IMR-90 (cell line): ENCODE data around the gene ANKRD11. TPM values are rescaled to one million over a fixed set of nuclear protein-coding genes. Genes with fewer than 3 reads are reported as not detected.

Source experiments
- ATAC-seq: fragments of 200-7000 bp; cut with Tn5 transposase; 2 replicates; pipeline ENCODE4 v1.9.1; 2020; ENCODE audit warnings: low read depth, mild to moderate bottlenecking, moderate library complexity
- BruUV-seq: library from RNA; stranded (reverse); fragments of 400-500 nt; replicated peaks from 2 replicates; lab custom pipeline; 2021; lab: Mats Ljungman, UMichigan
- CTCF ChIA-PET: fragments of 300-600 bp; formaldehyde crosslinking; extraction: SDS; loops from one replicate; lab custom pipeline; 2021; ENCODE audit warnings: antibody characterized with exemption; lab: Yijun Ruan, JAX
- POLR2A ChIA-PET: fragments of 300-600 bp; sonication (Branson Sonifier 250); formaldehyde crosslinking; loops from one replicate; lab custom pipeline; 2022; ENCODE audit warnings: antibody characterized with exemption; ENCODE audit not compliant: unreplicated experiment; lab: Charles Lee
- DNase-seq: peaks from one replicate; pipeline ENCODE4 v3.0.0; 2013
- H2AFZ ChIP-seq: replicated peaks from 2 replicates; pipeline ENCODE3; 2013; ENCODE audit warnings: low read length, mild to moderate bottlenecking; ENCODE audit not compliant: poor library complexity
- H2AK5ac ChIP-seq: 2 replicates; pipeline ENCODE4 v1.6.1; 2013; ENCODE audit warnings: low read depth, low read length, inconsistent platforms
- H2AK9ac ChIP-seq: replicated peaks from 2 replicates; pipeline ENCODE3; 2013; ENCODE audit warnings: mild to moderate bottlenecking, low read depth, low read length, moderate library complexity; ENCODE audit not compliant: poor library complexity
- H2BK120ac ChIP-seq: 2 replicates; pipeline ENCODE4 v1.6.1; 2013; ENCODE audit warnings: low read depth, low read length, inconsistent platforms
- H2BK15ac ChIP-seq: 3 replicates; pipeline ENCODE4 v1.6.1; 2013; ENCODE audit warnings: low read depth, low read length, inconsistent platforms
- H2BK20ac ChIP-seq: 2 replicates; pipeline ENCODE4 v1.6.1; 2013; ENCODE audit warnings: low read depth, mild to moderate bottlenecking, inconsistent platforms, low read length, moderate library complexity
- H2BK5ac ChIP-seq: 2 replicates; pipeline ENCODE4 v1.6.1; 2013; ENCODE audit warnings: mild to moderate bottlenecking, low read depth, low read length, inconsistent platforms; ENCODE audit not compliant: poor library complexity, severe bottlenecking
- H3K14ac ChIP-seq: replicated peaks from 2 replicates; pipeline ENCODE4 v1.6.1; 2013; ENCODE audit warnings: low read depth, low read length, inconsistent platforms
- H3K18ac ChIP-seq: 2 replicates; pipeline ENCODE4 v1.6.1; 2013; ENCODE audit warnings: low read depth, low read length, control low read depth
- H3K23ac ChIP-seq: 2 replicates; pipeline ENCODE4 v1.6.1; 2013; ENCODE audit warnings: low read depth, low read length, inconsistent platforms
- H3K27ac ChIP-seq: 2 replicates; pipeline ENCODE4 v1.5.1; 2013; ENCODE audit warnings: mild to moderate bottlenecking, control low read depth, low read length; ENCODE audit not compliant: insufficient read depth
- H3K27me3 ChIP-seq: 2 replicates; pipeline ENCODE4 v1.6.1; 2013; ENCODE audit warnings: low read length; ENCODE audit not compliant: control insufficient read depth, insufficient read depth
- H3K36me3 ChIP-seq: 2 replicates; pipeline ENCODE4 v1.6.1; 2013; ENCODE audit warnings: low read length, mixed read lengths; ENCODE audit not compliant: control insufficient read depth, insufficient read depth
- H3K4ac ChIP-seq: 2 replicates; pipeline ENCODE4 v1.6.1; 2013; ENCODE audit warnings: low read depth, low read length, inconsistent platforms
- H3K4me1 ChIP-seq: 2 replicates; pipeline ENCODE4 v1.6.1; 2013; ENCODE audit warnings: low read length, mixed read lengths; ENCODE audit not compliant: control insufficient read depth, insufficient read depth
- H3K4me2 ChIP-seq: 2 replicates; pipeline ENCODE4 v1.6.1; 2013; ENCODE audit warnings: low read depth, mild to moderate bottlenecking, control low read depth, low read length, moderate library complexity
- H3K4me3 ChIP-seq: 2 replicates; pipeline ENCODE4 v1.5.1; 2013; ENCODE audit warnings: low read depth, mild to moderate bottlenecking, control low read depth, low read length, moderate library complexity; ENCODE audit not compliant: insufficient read depth
- H3K56ac ChIP-seq: 2 replicates; pipeline ENCODE4 v1.6.1; 2013; ENCODE audit warnings: low read length, inconsistent platforms; ENCODE audit not compliant: insufficient read depth; ENCODE audit errors: extremely low read depth
- H3K79me1 ChIP-seq, 2 experiments: 2 replicates each; pipeline ENCODE4 v1.6.1; 2013; ENCODE audit warnings: low read length in 2 of 2, inconsistent platforms in 1 of 2, low read depth in 1 of 2
- H3K9ac ChIP-seq: 2 replicates; pipeline ENCODE4 v1.6.1; 2013; ENCODE audit warnings: low read depth, low read length, control low read depth
- H3K9me1 ChIP-seq: 2 replicates; pipeline ENCODE4 v1.6.1; 2013; ENCODE audit warnings: low read length, inconsistent platforms; ENCODE audit not compliant: insufficient read depth
- H3K9me3 ChIP-seq: 2 replicates; pipeline ENCODE4 v1.6.1; 2013; ENCODE audit warnings: low read length; ENCODE audit not compliant: control insufficient read depth, insufficient read depth
- H4K20me1 ChIP-seq: 2 replicates; pipeline ENCODE4 v1.6.1; 2013; ENCODE audit warnings: low read length, inconsistent platforms; ENCODE audit not compliant: insufficient read depth
- H4K5ac ChIP-seq: 2 replicates; pipeline ENCODE4 v1.6.1; 2013; ENCODE audit warnings: mild to moderate bottlenecking, low read depth, low read length, control low read depth
- H4K8ac ChIP-seq, 2 experiments: 2 replicates each; pipeline ENCODE4 v1.6.1; 2013; ENCODE audit warnings: low read depth in 2 of 2, low read length in 2 of 2, control low read depth in 1 of 2, inconsistent platforms in 1 of 2
- H4K91ac ChIP-seq: 2 replicates; pipeline ENCODE4 v1.6.1; 2013; ENCODE audit warnings: low read depth, low read length, inconsistent platforms; ENCODE audit not compliant: insufficient read depth
- CHD1 ChIP-seq: IDR thresholded peaks from 2 replicates; pipeline ENCODE4 v1.6.1; 2012; ENCODE audit warnings: low read depth, low read length, improper control_type of control experiment
- MXI1 ChIP-seq: IDR thresholded peaks from 2 replicates; pipeline ENCODE4 v1.6.1; 2012; ENCODE audit warnings: low read depth, mild to moderate bottlenecking, low read length, moderate library complexity, borderline replicate concordance
- NFE2L2 ChIP-seq: fragments of 150-350 bp; IDR thresholded peaks from 2 replicates; pipeline ENCODE4 v1.6.1; 2016; ENCODE audit warnings: low read depth, mild to moderate bottlenecking, low read length
- RAD21 ChIP-seq: IDR thresholded peaks from 2 replicates; pipeline ENCODE4 v1.6.1; 2012; ENCODE audit warnings: low read length, improper control_type of control experiment
- SMC3 ChIP-seq: fragments of 150-350 bp; IDR thresholded peaks from 2 replicates; pipeline ENCODE4 v1.6.1; 2016; ENCODE audit warnings: low read depth, mild to moderate bottlenecking, antibody characterized with exemption, low read length, moderate library complexity
- USF2 ChIP-seq: fragments of 150-350 bp; IDR thresholded peaks from 2 replicates; pipeline ENCODE4 v1.6.1; 2017; ENCODE audit warnings: mild to moderate bottlenecking, antibody characterized with exemption, low read length, low read depth
- WGBS, 2 experiments: methylation state at CpG; one replicate each; pipeline versions ENCODE4 v1.1.5 to v1.1.7; 2013; ENCODE audit warnings: missing lambda C conversion rate in 2 of 2; ENCODE audit not compliant: insufficient read length in 1 of 2; ENCODE audit errors: extremely low coverage in 2 of 2; 5-methylcytosine and 5-hydroxymethylcytosine counted together
- dilution Hi-C: fragments of 300-500 bp; cut with HindIII; formaldehyde crosslinking; loops from one replicate; pipeline ENCODE4 v1.14.3; 2018; ENCODE audit warnings: low sequenced_read_pairs; ENCODE audit not compliant: unreplicated experiment
- in situ Hi-C: fragments of 300-500 bp; cut with MboI; formaldehyde crosslinking; loops from 3 replicates; pipeline ENCODE4 v1.14.3; 2019; ENCODE audit warnings: low sequenced_read_pairs, inconsistent platforms, mixed read lengths
- intact Hi-C: fragments of 100-400 bp; cut with micrococcal nuclease; formaldehyde crosslinking; loops from 2 replicates; pipeline ENCODE4 v1.10.0; 2022
- polyA plus RNA-seq, 3 experiments: library from polyadenylated mRNA; depleted of rRNA; stranded (reverse); fragments of >200 nt; gene quantifications; 2 replicates each; pipeline ENCODE4 v1.2.3, GENCODE V29; 2012; ENCODE audit warnings: low replicate concordance in 1 of 3
- total RNA-seq: library from RNA; depleted of rRNA; stranded (reverse); fragments of >200 nt; gene quantifications from 2 replicates; pipeline ENCODE4 v1.2.3, GENCODE V29; 2012
- TF ChIP-seq, protein P1 (sequence below): conservative IDR thresholded peaks from 2 replicates; pipeline ENCODE4 v1.5.1; 2012; ENCODE audit warnings: mild to moderate bottlenecking, low read depth, low read length, improper control_type of control experiment

ANKRD11 gene
- total and polyA plus RNA-seq, 2 of the 4 experiments (the other 2 are of a cell fraction): 46.8 to 71.9 TPM

GRCh38 chr16:89351645-89352044 is 138.7 kb downstream of the ANKRD11 start:
- Histone ChIP-seq H3K9me3 (no peaks in the 10 kb centered on the region), H3K4me2 (no peak overlapping the region), H3K27ac (no peak overlapping the region), H3K27me3 (no peaks in the 10 kb centered on the region), H3K4me3 (no peak overlapping the region), H3K4me1 (peaks cover 9% of the 10 kb centered on the region), H3K23ac (no peak overlapping the region), H3K36me3 (peaks cover 7% of the 10 kb centered on the region), H2AK5ac (0 out of 2 replicates have a peak overlapping the region, but pooled peaks have one; percentile 21), H3K18ac (no peak overlapping the region), H3K14ac (no peak overlapping the region), H2AFZ (no peak overlapping the region), H3K79me1 (peaks cover 19 to 82% of the 10 kb centered on the region in 2 experiments; a peak in 3 of 4 replicates), H2BK15ac (no peak overlapping the region), H3K9ac (no peak overlapping the region), H2BK20ac (no peak overlapping the region), H2BK120ac (no peak overlapping the region), H4K5ac (no peak overlapping the region), H3K9me1 (peaks cover 51% of the 10 kb centered on the region), H4K20me1 (peaks cover 95% of the 10 kb centered on the region), H2AK9ac (no peak overlapping the region), H2BK5ac (no peak overlapping the region), H3K4ac (no peak overlapping the region), H4K91ac (no peak overlapping the region), H3K56ac (no peak overlapping the region), H4K8ac (no peak overlapping the region)
- intact Hi-C loops (no loop called here), dilution Hi-C loops (no loop called here), in situ Hi-C loops (no loop called here)
- CTCF ChIA-PET: no interaction called here
- 87% methylated on average over 5 of the region's 12 CpGs; no CpG with 5 or more reads in 1 of the 2 experiments for WGBS, 2 experiments
- no peak for TF ChIP-seq SMC3
- TF ChIP-seq, protein P1, sequence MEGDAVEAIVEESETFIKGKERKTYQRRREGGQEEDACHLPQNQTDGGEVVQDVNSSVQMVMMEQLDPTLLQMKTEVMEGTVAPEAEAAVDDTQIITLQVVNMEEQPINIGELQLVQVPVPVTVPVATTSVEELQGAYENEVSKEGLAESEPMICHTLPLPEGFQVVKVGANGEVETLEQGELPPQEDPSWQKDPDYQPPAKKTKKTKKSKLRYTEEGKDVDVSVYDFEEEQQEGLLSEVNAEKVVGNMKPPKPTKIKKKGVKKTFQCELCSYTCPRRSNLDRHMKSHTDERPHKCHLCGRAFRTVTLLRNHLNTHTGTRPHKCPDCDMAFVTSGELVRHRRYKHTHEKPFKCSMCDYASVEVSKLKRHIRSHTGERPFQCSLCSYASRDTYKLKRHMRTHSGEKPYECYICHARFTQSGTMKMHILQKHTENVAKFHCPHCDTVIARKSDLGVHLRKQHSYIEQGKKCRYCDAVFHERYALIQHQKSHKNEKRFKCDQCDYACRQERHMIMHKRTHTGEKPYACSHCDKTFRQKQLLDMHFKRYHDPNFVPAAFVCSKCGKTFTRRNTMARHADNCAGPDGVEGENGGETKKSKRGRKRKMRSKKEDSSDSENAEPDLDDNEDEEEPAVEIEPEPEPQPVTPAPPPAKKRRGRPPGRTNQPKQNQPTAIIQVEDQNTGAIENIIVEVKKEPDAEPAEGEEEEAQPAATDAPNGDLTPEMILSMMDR: no peak
- no peak for TF ChIP-seq CHD1
- no peak for TF ChIP-seq RAD21
- no peak for TF ChIP-seq MXI1
- TF ChIP-seq NFE2L2: no peak
- TF ChIP-seq USF2: no peak
- BruUV-seq: no TSS peak
- no peak for ATAC-seq
- DNase-seq: no peak
- POLR2A ChIA-PET: no interaction called here
